ENCODE data around the gene THAP10. TPM values are rescaled to one million over a fixed set of nuclear protein-coding genes. Genes with fewer than 3 reads are reported as not detected.

Gene THAP10
- polyA plus RNA-seq, 2 of the 4 experiments (the other 2 are of a cell fraction) = 6.8 to 9.4 TPM

- no peak for TF ChIP-seq HEYL (CRISPR knock-in tag; IDR thresholded peaks at IDR 0.05)
- no peak for TF ChIP-seq HMGXB4 (CRISPR knock-in tag; IDR thresholded peaks at IDR 0.05; ENCODE audit: borderline replicate concordance)
Measured at GRCh38 chr15:70882361-70882760, 9.9 kb downstream of the THAP10 start (continued).

DNA sequence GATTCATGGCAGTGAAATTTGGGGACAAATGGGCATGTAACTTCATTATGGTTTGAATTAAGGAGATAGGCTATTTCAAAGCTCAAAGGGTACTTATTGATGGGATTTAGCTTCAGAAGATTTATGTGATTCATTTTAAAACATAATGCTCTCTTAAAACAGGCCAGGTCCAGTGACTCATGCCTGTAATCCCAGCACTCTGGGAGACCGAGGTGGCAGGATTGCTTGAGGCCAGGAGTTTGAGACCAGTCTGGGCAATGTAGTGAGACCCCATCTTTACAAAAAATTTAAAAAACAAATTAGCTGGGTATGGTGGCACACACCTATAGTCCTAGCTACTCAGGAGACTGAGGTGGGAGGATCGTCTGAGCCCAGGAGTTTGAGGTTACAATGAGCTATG is 11.5 kb downstream of the THAP10 start:
- DNase-seq (ENCODE audit: low read depth in 1 of 2, low spot score in 1 of 2) = no peak
- FAIRE-seq = no peak
- Histone ChIP-seq H3K9me3 (no peaks in the 10 kb centered on the region), H3K27ac (no peak overlapping the region), H3K4me2 (no peak overlapping the region), H3K4me1 (no peaks in the 10 kb centered on the region; the same call in 2 of the 3 replicates), H3K4me3 (no peak overlapping the region)
- ChIA-PET CTCF (interaction anchor here (0.8 to 8.3 kb wide), 8 partner anchors 9 to 235 kb away, joined by 3 to 56 read pairs (median 6); partner anchors contain the start of gene THSD4), POLR2A (no interaction called here)
- no peak for ATAC-seq
- WGBS (ENCODE audit: missing lambda C conversion rate) = 64% methylated on average over 2 of the region's 2 CpGs
- TF ChIP-seq HOXB13 (CRISPR knock-in tag; IDR thresholded peaks at IDR 0.05; ENCODE audit: low read depth) (no peak), POLR2AphosphoS2 (conservative IDR thresholded peaks at IDR 0.05; ENCODE audit: low read length) (no peak), CBX2 (IDR thresholded peaks at IDR 0.05; ENCODE audit: borderline replicate concordance, low read depth) (no peak), MAFK (IDR thresholded peaks at IDR 0.05; ENCODE audit: partially characterized antibody) (no peak)

DNA sequence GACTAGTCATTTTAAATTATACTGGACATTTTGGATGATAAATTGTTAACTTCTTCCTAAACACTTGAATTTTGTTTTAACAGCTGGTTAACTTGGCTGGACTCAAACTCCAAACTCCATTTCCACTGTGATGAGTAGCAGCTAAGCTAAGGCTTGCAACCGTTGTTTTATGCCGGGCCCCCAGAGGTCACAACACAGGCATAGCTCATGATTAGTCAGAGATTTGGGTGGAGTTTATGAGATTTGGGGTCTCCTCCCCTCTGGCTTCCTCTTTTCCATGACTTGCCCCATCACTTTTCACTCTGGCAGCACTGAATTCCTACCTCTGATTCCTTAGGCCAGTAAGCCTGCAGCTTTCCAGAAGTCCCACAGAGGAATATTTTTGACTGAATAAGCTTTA is 12.8 kb downstream of the THAP10 start:
- POLR2A ChIA-PET = interaction anchor here (0.8 kb wide), 1 partner anchor 16 kb away, joined by 3 read pairs; no protein-coding TSS in a partner anchor
- Histone ChIP-seq H3K4me3 (no peak overlapping the region), H3K4me1 (peaks cover 5% of the 10 kb centered on the region; the same call in 2 of the 3 replicates), H3K4me2 (no peak overlapping the region), H3K27ac (no peak overlapping the region), H3K9me3 (no peaks in the 10 kb centered on the region)
- ATAC-seq = no peak
- WGBS (ENCODE audit: missing lambda C conversion rate) = 75% methylated on average over 2 of the region's 2 CpGs
- no peak for DNase-seq (ENCODE audit: low read depth in 1 of 2, low spot score in 1 of 2)
- CTCF ChIA-PET = interaction anchor here (0.9 to 8.3 kb wide), 7 partner anchors 10 to 199 kb away, joined by 3 to 56 read pairs (median 5); partner anchors contain the start of gene LARP6
- FAIRE-seq = no peak
- TF ChIP-seq, protein P1, sequence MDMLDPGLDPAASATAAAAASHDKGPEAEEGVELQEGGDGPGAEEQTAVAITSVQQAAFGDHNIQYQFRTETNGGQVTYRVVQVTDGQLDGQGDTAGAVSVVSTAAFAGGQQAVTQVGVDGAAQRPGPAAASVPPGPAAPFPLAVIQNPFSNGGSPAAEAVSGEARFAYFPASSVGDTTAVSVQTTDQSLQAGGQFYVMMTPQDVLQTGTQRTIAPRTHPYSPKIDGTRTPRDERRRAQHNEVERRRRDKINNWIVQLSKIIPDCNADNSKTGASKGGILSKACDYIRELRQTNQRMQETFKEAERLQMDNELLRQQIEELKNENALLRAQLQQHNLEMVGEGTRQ (IDR thresholded peaks at IDR 0.05) = no peak
- TF ChIP-seq FOSL2 (IDR thresholded peaks at IDR 0.05) (no peak), FOSL2 (CRISPR knock-in tag; IDR thresholded peaks at IDR 0.05) (no peak), CHD4 (IDR thresholded peaks at IDR 0.05; ENCODE audit: borderline replicate concordance) (no peak), EP300 (IDR thresholded peaks at IDR 0.05) (no peak)

DNA sequence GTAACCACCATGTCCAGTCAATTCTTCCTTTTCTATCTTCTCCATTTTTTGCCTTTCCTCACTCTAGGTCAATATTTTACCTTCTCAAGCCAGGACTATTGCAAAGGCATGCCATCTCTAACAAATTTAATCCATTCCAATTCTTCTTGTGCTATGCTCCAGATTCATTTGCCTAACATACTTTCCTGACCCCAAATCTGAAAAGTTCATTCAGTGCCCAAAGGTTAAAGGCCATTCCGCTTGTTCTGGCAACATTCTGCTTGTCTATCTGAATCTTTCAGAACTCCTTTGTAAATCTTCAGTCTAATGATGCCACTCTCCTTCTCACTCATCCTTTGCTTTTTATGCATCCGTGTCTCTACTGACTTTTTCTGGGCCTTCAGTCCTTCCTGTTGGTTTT is 15.6 kb downstream of the THAP10 start:
- ATAC-seq (no peak), FAIRE-seq (peak; percentile 88), DNase-seq (ENCODE audit: low read depth in 1 of 2, low spot score in 1 of 2) (no peak)
- Histone ChIP-seq H3K4me1 (peaks cover 5% of the 10 kb centered on the region; the same call in 2 of the 3 replicates), H3K4me2 (no peak overlapping the region), H3K9me3 (peaks cover 7% of the 10 kb centered on the region; the same call in 2 of the 3 replicates), H3K27ac (no peak overlapping the region), H3K4me3 (no peak overlapping the region)
- ChIA-PET POLR2A (no interaction called here), CTCF (interaction anchor here (2.5 to 9.1 kb wide), 4 partner anchors 20 to 196 kb away, joined by 27 to 331 read pairs (median 175); partner anchors contain the start of gene LARP6)
- WGBS (ENCODE audit: missing lambda C conversion rate) = 68% methylated on average over 2 of the region's 2 CpGs
- TF ChIP-seq NR3C1 (IDR thresholded peaks at IDR 0.05) = no peak
- no peak for TF ChIP-seq TP53 (CRISPR knock-in tag; IDR thresholded peaks at IDR 0.05)
- TF ChIP-seq CHD2 (IDR thresholded peaks at IDR 0.05; ENCODE audit: low read length, partially characterized antibody) = no peak
- TF ChIP-seq, protein P2, sequence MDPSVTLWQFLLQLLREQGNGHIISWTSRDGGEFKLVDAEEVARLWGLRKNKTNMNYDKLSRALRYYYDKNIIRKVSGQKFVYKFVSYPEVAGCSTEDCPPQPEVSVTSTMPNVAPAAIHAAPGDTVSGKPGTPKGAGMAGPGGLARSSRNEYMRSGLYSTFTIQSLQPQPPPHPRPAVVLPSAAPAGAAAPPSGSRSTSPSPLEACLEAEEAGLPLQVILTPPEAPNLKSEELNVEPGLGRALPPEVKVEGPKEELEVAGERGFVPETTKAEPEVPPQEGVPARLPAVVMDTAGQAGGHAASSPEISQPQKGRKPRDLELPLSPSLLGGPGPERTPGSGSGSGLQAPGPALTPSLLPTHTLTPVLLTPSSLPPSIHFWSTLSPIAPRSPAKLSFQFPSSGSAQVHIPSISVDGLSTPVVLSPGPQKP (IDR thresholded peaks at IDR 0.05; ENCODE audit: low read depth, low read length) = no peak
- TF ChIP-seq JUNB (IDR thresholded peaks at IDR 0.05) = no peak
- no peak for TF ChIP-seq HEYL (CRISPR knock-in tag; IDR thresholded peaks at IDR 0.05)
- TF ChIP-seq SREBF2 (IDR thresholded peaks at IDR 0.05) = no peak
- TF ChIP-seq POLR2A (IDR thresholded peaks at IDR 0.05; ENCODE audit: low read length) = no peak
- no peak for TF ChIP-seq SMC3 (IDR thresholded peaks at IDR 0.05)
- TF ChIP-seq EHF (CRISPR knock-in tag; IDR thresholded peaks at IDR 0.05) = no peak
- no peak for TF ChIP-seq ESRRA (IDR thresholded peaks at IDR 0.05; ENCODE audit: borderline replicate concordance, low read length)
- TF ChIP-seq ATOH8 (CRISPR knock-in tag; IDR thresholded peaks at IDR 0.05; ENCODE audit: low read depth) = no peak
- no peak for TF ChIP-seq MYC (IDR thresholded peaks at IDR 0.05; ENCODE audit: borderline replicate concordance, low read length)
- no peak for TF ChIP-seq TFCP2L1 (CRISPR knock-in tag; IDR thresholded peaks at IDR 0.05)
- no peak for TF ChIP-seq RCOR1 (IDR thresholded peaks at IDR 0.05; ENCODE audit: low read depth, low read length)
- TF ChIP-seq MAZ (IDR thresholded peaks at IDR 0.05; ENCODE audit: borderline replicate concordance, low read depth, low read length) = no peak
- no peak for TF ChIP-seq RAD21 (conservative IDR thresholded peaks at IDR 0.05 in 1 of 2, IDR thresholded peaks at IDR 0.05 in 1 of 2)

Data from A549 (cell line).